Measurements from ENCODE around the gene NR5A1. TPM values are rescaled to one million over a fixed set of nuclear protein-coding genes. Genes with fewer than 3 reads are reported as not detected.

Gene NR5A1
- total RNA-seq, 4 donors from 2014 or later = 0.40 TPM; not detected in 3

DNA sequence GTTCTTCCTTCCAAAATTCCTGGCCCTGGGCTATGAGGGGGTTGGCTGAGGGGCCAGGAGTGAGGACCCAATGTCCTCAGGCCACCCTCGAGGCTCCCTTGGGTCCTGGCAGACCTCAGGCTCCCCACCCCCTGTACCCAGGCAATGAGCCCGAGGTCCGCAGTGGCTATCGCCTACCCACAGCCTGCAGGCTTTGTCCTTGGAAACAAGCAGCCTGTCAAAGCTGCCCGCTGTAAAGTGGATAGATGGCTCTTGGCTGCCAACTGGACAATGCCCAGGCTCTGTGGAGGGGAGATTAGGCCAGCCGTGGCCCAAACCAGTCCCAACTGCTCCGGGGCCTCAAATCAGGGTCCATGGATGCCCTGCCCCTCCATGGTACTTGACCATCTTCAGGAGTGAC is 59.2 kb downstream of the NR5A1 start:
- TF ChIP-seq, protein P1, sequence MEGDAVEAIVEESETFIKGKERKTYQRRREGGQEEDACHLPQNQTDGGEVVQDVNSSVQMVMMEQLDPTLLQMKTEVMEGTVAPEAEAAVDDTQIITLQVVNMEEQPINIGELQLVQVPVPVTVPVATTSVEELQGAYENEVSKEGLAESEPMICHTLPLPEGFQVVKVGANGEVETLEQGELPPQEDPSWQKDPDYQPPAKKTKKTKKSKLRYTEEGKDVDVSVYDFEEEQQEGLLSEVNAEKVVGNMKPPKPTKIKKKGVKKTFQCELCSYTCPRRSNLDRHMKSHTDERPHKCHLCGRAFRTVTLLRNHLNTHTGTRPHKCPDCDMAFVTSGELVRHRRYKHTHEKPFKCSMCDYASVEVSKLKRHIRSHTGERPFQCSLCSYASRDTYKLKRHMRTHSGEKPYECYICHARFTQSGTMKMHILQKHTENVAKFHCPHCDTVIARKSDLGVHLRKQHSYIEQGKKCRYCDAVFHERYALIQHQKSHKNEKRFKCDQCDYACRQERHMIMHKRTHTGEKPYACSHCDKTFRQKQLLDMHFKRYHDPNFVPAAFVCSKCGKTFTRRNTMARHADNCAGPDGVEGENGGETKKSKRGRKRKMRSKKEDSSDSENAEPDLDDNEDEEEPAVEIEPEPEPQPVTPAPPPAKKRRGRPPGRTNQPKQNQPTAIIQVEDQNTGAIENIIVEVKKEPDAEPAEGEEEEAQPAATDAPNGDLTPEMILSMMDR (IDR thresholded peaks at IDR 0.05) = no peak
- no peak for TF ChIP-seq POLR2A (IDR thresholded peaks at IDR 0.05)
- intact Hi-C loops (cut with DNase I) = no loop called here
- Histone ChIP-seq H3K36me3 (no peaks in the 10 kb centered on the region), H3K27ac (no peak overlapping the region), H3K4me1 (peaks cover 4 to 8% of the 10 kb centered on the region in 2 donors), H3K27me3 (peaks cover 16% of the 10 kb centered on the region), H3K4me3 (replicated peaks in 1 of 3) (no peak overlapping the region), H3K9me3 (no peaks in the 10 kb centered on the region)
- DNase-seq = no peak
- WGBS, 2 donors = 82 to 87% methylated on average over 4 to 7 of the region's 7 CpGs

DNA sequence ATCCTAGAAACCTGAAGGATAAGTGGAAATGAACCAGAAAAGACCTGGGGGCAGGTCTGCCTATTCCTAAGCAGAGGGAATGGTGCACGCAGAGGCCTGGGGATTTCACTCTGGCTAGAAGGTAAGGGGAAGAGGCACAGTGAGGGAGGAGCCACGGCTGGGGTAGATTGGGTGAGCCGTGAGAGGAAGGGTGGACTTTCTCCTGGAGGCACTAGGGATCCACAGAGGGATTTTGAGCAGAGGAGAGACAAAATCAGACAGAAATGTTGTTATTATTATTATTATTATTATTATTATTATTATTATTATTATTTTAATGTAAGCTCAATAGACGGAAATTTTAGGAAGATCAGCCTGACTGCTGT is 59.9 kb downstream of the NR5A1 start:
- peaks cover 11% of the 10 kb centered on the region for H3K27me3 ChIP-seq
- no peak overlapping the region for H3K4me3 ChIP-seq (replicated peaks in 1 of 3)
- 69 to 72% methylated on average over 4 of the region's 4 CpGs for WGBS, 2 donors
- intact Hi-C loops (cut with DNase I) = no loop called here
- H3K4me1 ChIP-seq = peaks cover 4 to 8% of the 10 kb centered on the region in 2 donors
- H3K36me3 ChIP-seq = no peaks in the 10 kb centered on the region
- TF ChIP-seq, protein P1 (IDR thresholded peaks at IDR 0.05) = no peak
- no peak for TF ChIP-seq POLR2A (IDR thresholded peaks at IDR 0.05)
- DNase-seq = no peak
- no peaks in the 10 kb centered on the region for H3K9me3 ChIP-seq
- H3K27ac ChIP-seq = no peak overlapping the region

DNA sequence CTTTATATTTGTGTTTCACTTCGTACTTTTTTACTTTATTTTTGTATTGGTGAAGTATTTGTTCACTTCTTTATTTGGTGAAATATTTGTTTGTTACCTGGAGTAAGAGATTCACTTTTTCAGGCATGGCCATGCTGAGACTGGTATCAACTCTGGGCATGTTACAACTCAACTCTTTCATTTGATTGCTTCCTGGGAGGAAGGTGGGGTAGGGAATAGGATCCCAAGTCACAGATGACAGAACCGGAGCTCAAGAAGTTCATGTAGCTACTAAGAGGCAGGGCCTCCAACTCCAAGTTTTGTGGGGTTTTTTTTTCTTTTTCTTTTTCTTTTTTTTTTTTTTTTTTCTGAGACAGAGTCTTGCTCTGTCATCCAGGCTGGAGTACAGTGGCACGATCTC is 63.0 kb downstream of the NR5A1 start:
- no peak for DNase-seq
- Histone ChIP-seq H3K4me3 (replicated peaks in 1 of 3) (no peak overlapping the region), H3K36me3 (no peaks in the 10 kb centered on the region), H3K4me1 (no peaks in the 10 kb centered on the region), H3K27me3 (no peaks in the 10 kb centered on the region), H3K9me3 (no peaks in the 10 kb centered on the region), H3K27ac (no peak overlapping the region)
- TF ChIP-seq, protein P1 (IDR thresholded peaks at IDR 0.05) = no peak
- TF ChIP-seq POLR2A (IDR thresholded peaks at IDR 0.05) = no peak
- intact Hi-C loops (cut with DNase I) = no loop called here
- 85 to 92% methylated on average over 3 of the region's 3 CpGs for WGBS, 2 donors

DNA sequence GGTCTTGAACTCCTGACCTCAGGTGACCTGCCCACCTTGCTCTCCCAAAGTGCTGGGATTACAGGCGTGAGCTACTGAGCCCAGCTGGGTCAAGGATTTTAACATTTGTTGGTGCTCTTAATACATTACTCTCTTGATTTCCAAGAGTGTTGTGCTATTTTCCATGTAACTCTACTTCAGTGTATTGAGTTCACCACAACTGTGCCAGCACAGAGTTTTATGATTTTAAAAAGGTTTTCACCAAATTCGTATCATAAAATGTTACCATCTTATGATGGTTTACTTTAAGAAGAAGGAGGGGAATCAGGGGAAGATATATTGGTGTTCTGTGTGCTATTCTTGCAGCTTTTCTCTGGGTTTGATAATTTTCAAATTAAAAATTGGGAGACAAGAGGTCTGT is 63.6 kb downstream of the NR5A1 start:
- Histone ChIP-seq H3K4me3 (replicated peaks in 1 of 3) (no peak overlapping the region), H3K27ac (no peak overlapping the region), H3K4me1 (no peaks in the 10 kb centered on the region), H3K9me3 (no peaks in the 10 kb centered on the region), H3K27me3 (no peaks in the 10 kb centered on the region), H3K36me3 (no peaks in the 10 kb centered on the region)
- 53 to 92% methylated on average over 2 of the region's 2 CpGs for WGBS, 2 donors
- no peak for DNase-seq
- no peak for TF ChIP-seq POLR2A (IDR thresholded peaks at IDR 0.05)
- TF ChIP-seq, protein P1 (IDR thresholded peaks at IDR 0.05) = no peak
- intact Hi-C loops (cut with DNase I) = no loop called here

DNA sequence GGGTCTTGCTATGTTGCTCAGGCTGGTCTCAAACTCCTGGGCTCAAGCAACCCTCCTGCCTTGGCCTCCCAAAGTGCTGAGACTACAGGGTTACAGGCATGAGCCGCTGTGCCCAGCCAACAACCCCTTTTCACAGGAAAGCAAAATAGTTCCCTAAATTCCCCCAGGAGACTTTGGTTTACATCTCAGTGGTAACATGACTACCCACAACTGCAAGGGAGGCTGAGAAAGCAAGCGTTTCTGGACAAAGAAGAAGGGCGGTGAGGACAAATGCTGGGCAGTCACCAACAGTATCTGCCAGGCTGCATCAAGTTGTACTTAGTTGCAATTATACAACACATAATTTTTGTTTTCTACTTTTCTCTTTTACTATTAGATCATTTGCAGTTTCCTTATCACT is 64.4 kb downstream of the NR5A1 start:
- 65 to 76% methylated on average over 3 of the region's 3 CpGs for WGBS, 2 donors
- intact Hi-C loops (cut with DNase I) = no loop called here
- Histone ChIP-seq H3K27ac (no peak overlapping the region), H3K4me1 (no peaks in the 10 kb centered on the region), H3K27me3 (no peaks in the 10 kb centered on the region), H3K36me3 (no peaks in the 10 kb centered on the region), H3K9me3 (no peaks in the 10 kb centered on the region), H3K4me3 (replicated peaks in 1 of 3) (no peak overlapping the region)
- no peak for TF ChIP-seq POLR2A (IDR thresholded peaks at IDR 0.05)
- TF ChIP-seq, protein P1 (IDR thresholded peaks at IDR 0.05) = no peak
- DNase-seq = no peak

Measured in thyroid gland (tissue), 4 donors.